ENCODE measurements around the gene RBMS1. TPM values are rescaled to one million over a fixed set of nuclear protein-coding genes. Genes with fewer than 3 reads are reported as not detected.

The RBMS1 gene
- total RNA-seq, 1 experiment from 2014 or later: 77.5 TPM

DNA sequence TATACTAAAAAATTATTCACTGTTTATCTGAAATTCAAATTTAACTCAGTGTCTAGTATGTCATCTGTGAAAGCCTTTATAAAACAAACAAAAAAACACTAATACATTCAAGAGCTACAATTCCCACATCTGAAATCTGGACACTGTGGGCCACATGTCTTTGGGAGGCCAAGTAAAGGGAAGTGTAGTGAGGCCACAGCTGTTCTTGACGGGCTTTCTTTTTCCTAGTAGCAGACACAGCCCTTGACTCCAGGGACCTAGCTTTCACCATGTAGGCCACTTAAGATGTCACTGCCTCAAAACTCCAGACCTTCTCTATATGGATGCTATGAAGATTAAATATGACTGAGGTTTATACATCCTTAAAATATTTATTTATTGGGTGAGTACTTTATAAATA is 91.1 kb downstream of the RBMS1 start:
- H2BK120ac ChIP-seq (ENCODE audit: low read depth, low read length, poor library complexity, severe bottlenecking): no peak overlapping the region
- H3K79me1 ChIP-seq (ENCODE audit: insufficient read depth, low read depth, low read length, poor library complexity, severe bottlenecking): no peaks in the 10 kb centered on the region
- H2BK20ac ChIP-seq (ENCODE audit: low read depth, low read length, poor library complexity, severe bottlenecking): no peak overlapping the region
- DNase-seq: no peak
- no peak overlapping the region for H3K9ac ChIP-seq (ENCODE audit: extremely low read depth, insufficient read length, low read length)
- H3K14ac ChIP-seq (ENCODE audit: insufficient read depth, low read length): no peak overlapping the region
- H2AFZ ChIP-seq (ENCODE audit: low read length): no peak overlapping the region
- WGBS (ENCODE audit: extremely low coverage, insufficient read length, low lambda C conversion rate): no CpG with 5 or more reads among the region's 1 CpG
- H3K27me3 ChIP-seq (ENCODE audit: insufficient read depth, low read length): no peaks in the 10 kb centered on the region; the same call in 1 of the 2 replicates
- H3K9me3 ChIP-seq (ENCODE audit: control insufficient read depth, low read depth, low read length): no peaks in the 10 kb centered on the region
- H3K4me1 Mint-ChIP-seq: peaks cover 49% of the 10 kb centered on the region in 2 experiments
- no peaks in the 10 kb centered on the region for H4K20me1 ChIP-seq (ENCODE audit: control insufficient read depth, insufficient read depth, insufficient read length)
- no peak overlapping the region for H3K27ac ChIP-seq (ENCODE audit: insufficient read length, low read depth, low read length)
- H2BK15ac ChIP-seq (ENCODE audit: low read depth, low read length): no peak overlapping the region
- no peak overlapping the region for H3K4me3 Mint-ChIP-seq
- H3K36me3 Mint-ChIP-seq (ENCODE audit: insufficient read depth in 1 of 3, low read depth in 3 of 3): no peaks in the 10 kb centered on the region; a peak in 1 of 7 replicates
- TF ChIP-seq CTCF (conservative IDR thresholded peaks at IDR 0.05): no peak
- no peak overlapping the region for H4K5ac ChIP-seq (ENCODE audit: insufficient read length, low read depth, low read length)
- H4K8ac ChIP-seq (replicated peaks; ENCODE audit: insufficient read length, low read depth, low read length): no peak overlapping the region
- no peak overlapping the region for H3K27ac Mint-ChIP-seq
- no peak overlapping the region for H3K4ac ChIP-seq (ENCODE audit: low read depth, low read length)
- H3T11ph ChIP-seq (ENCODE audit: low read length): no peak overlapping the region
- H2BK5ac ChIP-seq (ENCODE audit: insufficient read length, low read length): no peak overlapping the region
- peaks cover 9% of the 10 kb centered on the region; the same call in 1 of the 2 replicates for H3K4me1 ChIP-seq (ENCODE audit: insufficient read depth, low read length)
- no peak overlapping the region for H2AK5ac ChIP-seq (ENCODE audit: insufficient read length, low read length)
- no peak overlapping the region for H3K18ac ChIP-seq (ENCODE audit: insufficient read length, low read depth, low read length)
- peaks cover 15% of the 10 kb centered on the region; the same call in 1 of the 2 replicates for H3K79me2 ChIP-seq (ENCODE audit: insufficient read depth, low read length)
- H3K4me2 ChIP-seq (ENCODE audit: insufficient read depth, insufficient read length, low read length): no peak overlapping the region
- H3K27me3 Mint-ChIP-seq (ENCODE audit: low read depth): peaks cover 3% of the 10 kb centered on the region; the same call in 1 of the 2 replicates
- no peak overlapping the region for H2BK12ac ChIP-seq (ENCODE audit: insufficient read length, low read depth, low read length)
- no peak overlapping the region for H3K56ac ChIP-seq (ENCODE audit: insufficient read length, low read depth, low read length)
- peaks cover 7% of the 10 kb centered on the region for H3K23me2 ChIP-seq (ENCODE audit: insufficient read length, low read depth, low read length, poor library complexity, severe bottlenecking)
- H3K23ac ChIP-seq (ENCODE audit: insufficient read length, low read depth, low read length): no peak overlapping the region
- no peak overlapping the region for H4K91ac ChIP-seq (ENCODE audit: insufficient read length, low read depth, low read length)
- H3K9me3 Mint-ChIP-seq: peaks cover 0 to 2% of the 10 kb centered on the region in 2 experiments; a peak in 1 of 5 replicates

Measured in H9 (cell line).